AG04449 (cell line): ENCODE results near the gene DOCK3.

Experiments used
- CTCF ChIA-PET: fragments of 350-600 bp; formaldehyde crosslinking; extraction: SDS; loops from one replicate; lab custom pipeline; 2021; ENCODE audit warnings: antibody characterized with exemption; lab: Yijun Ruan, JAX
- POLR2A ChIA-PET: fragments of 400-600, 350-600 bp; formaldehyde crosslinking; extraction: SDS; loops from one replicate; lab custom pipeline; 2020; ENCODE audit warnings: antibody characterized with exemption, inconsistent platforms; lab: Yijun Ruan, JAX
- DNase-seq: peaks from one replicate; pipeline ENCODE4 v3.0.0-alpha.2; 2010; ENCODE audit warnings: low read depth, low spot score
- H3K4me3 ChIP-seq: 2 replicates; pipeline ENCODE4 v1.5.1; 2011; ENCODE audit warnings: low read depth, mild to moderate bottlenecking, control low read depth, low read length
- CTCF ChIP-seq: IDR thresholded peaks from one replicate; pipeline ENCODE4 v1.5.1; 2011; ENCODE audit warnings: mild to moderate bottlenecking, moderate library complexity, low read length, control low read depth, inconsistent platforms; ENCODE audit not compliant: insufficient read depth; ENCODE audit errors: missing control alignments

DOCK3 gene

GRCh38 chr3:51276046-51276445 is 601.3 kb downstream of the DOCK3 start:
- POLR2A ChIA-PET, result no interaction called here
- no peak overlapping the region for H3K4me3 ChIP-seq
- CTCF ChIA-PET, result interaction anchor here (1.2 to 1.5 kb wide), 2 partner anchors 96 to 113 kb away, joined by 3 to 4 read pairs; no protein-coding TSS in a partner anchor
- TF ChIP-seq CTCF, result no peak
- no peak for DNase-seq

- H3K4me3 ChIP-seq, result no peak overlapping the region
- DNase-seq, result no peak
- POLR2A ChIA-PET, result no interaction called here
- TF ChIP-seq CTCF, result no peak
- CTCF ChIA-PET, result no interaction called here
Observed at GRCh38 chr3:51279448-51279847, 604.7 kb downstream of the DOCK3 start.

- POLR2A ChIA-PET, result no interaction called here
- CTCF ChIA-PET, result interaction anchor here (0.8 kb wide), 1 partner anchor 92 kb away, joined by 3 read pairs; no protein-coding TSS in a partner anchor
- TF ChIP-seq CTCF, result no peak
- no peak for DNase-seq
- H3K4me3 ChIP-seq, result no peak overlapping the region
Observed at GRCh38 chr3:51280176-51280575, 605.4 kb downstream of the DOCK3 start.

- TF ChIP-seq CTCF, result no peak
- no peak overlapping the region for H3K4me3 ChIP-seq
- POLR2A ChIA-PET, result no interaction called here
- DNase-seq, result peak; percentile 42
- CTCF ChIA-PET, result interaction anchor here (0.6 to 1.1 kb wide), 3 partner anchors 13 to 89 kb away, joined by 3 read pairs; no protein-coding TSS in a partner anchor
Observed at GRCh38 chr3:51282931-51283330, 608.2 kb downstream of the DOCK3 start.

- TF ChIP-seq CTCF, result no peak
- H3K4me3 ChIP-seq, result no peak overlapping the region
- POLR2A ChIA-PET, result no interaction called here
- DNase-seq, result no peak
- CTCF ChIA-PET, result interaction anchor here (0.7 to 1.4 kb wide), 5 partner anchors 13 to 183 kb away, joined by 3 to 4 read pairs (median 3); no protein-coding TSS in a partner anchor
Observed at GRCh38 chr3:51283421-51283820, 608.7 kb downstream of the DOCK3 start.

GRCh38 chr3:51295625-51296024 is 620.9 kb downstream of the DOCK3 start:
- ChIA-PET CTCF (no interaction called here), POLR2A (no interaction called here)
- DNase-seq, result no peak
- no peak for TF ChIP-seq CTCF
- no peak overlapping the region for H3K4me3 ChIP-seq
